HEK293 (cell line): Measurements from ENCODE around the gene KMO.

Experiments used
- CTCF ChIA-PET: fragments of 350-600 bp; formaldehyde crosslinking; extraction: SDS; loops from one replicate; lab custom pipeline; 2021; ENCODE audit warnings: antibody characterized with exemption; lab: Yijun Ruan, JAX
- POLR2A ChIA-PET: fragments of 300-600 bp; formaldehyde crosslinking; extraction: SDS; loops from one replicate; lab custom pipeline; 2020; ENCODE audit warnings: antibody characterized with exemption, inconsistent platforms; lab: Yijun Ruan, JAX
- H3K27ac ChIP-seq: fragments of 200-500 bp; sonication (Bioruptor generic); 2 replicates; pipeline ENCODE4 v1.5.1; 2014; ENCODE audit warnings: low read depth, low read length, control low read depth, inconsistent platforms; ENCODE audit errors: extremely low read depth
- H3K36me3 ChIP-seq, 2 experiments: fragments of 200-500 bp in 1 of 2; sonication (Bioruptor generic) in 1 of 2; 1 replicate in 1 of 2; 2 replicates in 1 of 2; pipeline ENCODE4 v1.5.1; 2014 to 2017; ENCODE audit warnings: inconsistent platforms in 2 of 2, low read length in 2 of 2; ENCODE audit not compliant: control insufficient read depth in 2 of 2, insufficient read depth in 1 of 2
- H3K4me1 ChIP-seq: fragments of 200-500 bp; sonication (Bioruptor generic); 2 replicates; pipeline ENCODE4 v1.5.1; 2014; ENCODE audit warnings: mild to moderate bottlenecking, low read length, inconsistent platforms; ENCODE audit not compliant: control insufficient read depth, insufficient read depth
- H3K4me3 ChIP-seq: 2 replicates; pipeline ENCODE4 v1.5.1; 2011; ENCODE audit warnings: low read depth, mild to moderate bottlenecking, control low read depth, low read length, moderate library complexity
- H3K9me3 ChIP-seq: fragments of 200-500 bp; sonication (Bioruptor generic); 2 replicates; pipeline ENCODE4 v1.5.1; 2014; ENCODE audit warnings: low read depth, low read length, inconsistent platforms; ENCODE audit not compliant: control insufficient read depth, insufficient read depth
- BCL11A ChIP-seq: fragments of 450-650 bp; formaldehyde crosslinking; IDR thresholded peaks from 2 replicates; pipeline ENCODE4 v1.5.1; 2016; ENCODE audit warnings: low read depth, missing biosample characterization, missing genetic modification characterization
- BCL11B ChIP-seq: fragments of 450-650 bp; formaldehyde crosslinking; IDR thresholded peaks from 2 replicates; pipeline ENCODE4 v1.5.1; 2016; ENCODE audit warnings: low read depth, missing biosample characterization, missing genetic modification characterization
- CTCF ChIP-seq: fragments of 450-650 bp; formaldehyde crosslinking; IDR thresholded peaks from 2 replicates; pipeline ENCODE4 v1.5.1; 2016; ENCODE audit warnings: missing biosample characterization, missing genetic modification characterization
- FEZF1 ChIP-seq: fragments of 450-650 bp; formaldehyde crosslinking; IDR thresholded peaks from 2 replicates; pipeline ENCODE4 v1.5.1; 2016; ENCODE audit warnings: missing biosample characterization, missing genetic modification characterization
- HOXA7 ChIP-seq: sonication (generic); formaldehyde crosslinking; IDR thresholded peaks from 2 replicates; pipeline ENCODE4 v1.8.1; 2022; ENCODE audit warnings: missing genetic modification reagents, borderline replicate concordance
- KLF9 ChIP-seq: fragments of 450-650 bp; formaldehyde crosslinking; IDR thresholded peaks from 2 replicates; pipeline ENCODE4 v1.5.1; 2016; ENCODE audit warnings: missing biosample characterization, missing genetic modification characterization, low read depth
- MZF1 ChIP-seq: fragments of 450-650 bp; formaldehyde crosslinking; IDR thresholded peaks from 2 replicates; pipeline ENCODE4 v1.5.1; 2017; ENCODE audit warnings: missing biosample characterization, missing genetic modification characterization, borderline replicate concordance
- PATZ1 ChIP-seq: fragments of 450-650 bp; formaldehyde crosslinking; IDR thresholded peaks from 2 replicates; pipeline ENCODE4 v1.5.1; 2016; ENCODE audit warnings: missing biosample characterization, missing genetic modification characterization
- PBX3 ChIP-seq: sonication (generic); formaldehyde crosslinking; IDR thresholded peaks from 2 replicates; pipeline ENCODE4 v1.8.1; 2022; ENCODE audit warnings: mild to moderate bottlenecking, moderate library complexity, missing genetic modification reagents
- PRDM1 ChIP-seq: fragments of 450-650 bp; formaldehyde crosslinking; IDR thresholded peaks from 2 replicates; pipeline ENCODE4; 2016; ENCODE audit warnings: missing biosample characterization, missing genetic modification characterization
- PRDM2 ChIP-seq: fragments of 450-650 bp; formaldehyde crosslinking; IDR thresholded peaks from 2 replicates; pipeline ENCODE4 v1.5.1; 2016; ENCODE audit warnings: missing biosample characterization, missing genetic modification characterization, borderline replicate concordance
- SCRT2 ChIP-seq: fragments of 450-650 bp; formaldehyde crosslinking; IDR thresholded peaks from 2 replicates; pipeline ENCODE4 v1.5.1; 2016; ENCODE audit warnings: missing biosample characterization, missing genetic modification characterization
- ZBTB17 ChIP-seq: fragments of 450-650 bp; formaldehyde crosslinking; IDR thresholded peaks from 2 replicates; pipeline ENCODE4 v1.5.1; 2016; ENCODE audit warnings: missing biosample characterization, missing genetic modification characterization
- ZFHX2 ChIP-seq: fragments of 450-650 bp; formaldehyde crosslinking; conservative IDR thresholded peaks from 2 replicates; pipeline ENCODE4 v1.5.1; 2016; ENCODE audit warnings: missing biosample characterization, missing genetic modification characterization
- ZNF140 ChIP-seq: fragments of 450-650 bp; formaldehyde crosslinking; IDR thresholded peaks from 2 replicates; pipeline ENCODE4 v1.5.1; 2016; ENCODE audit warnings: missing biosample characterization, missing genetic modification characterization
- ZNF488 ChIP-seq: fragments of 450-650 bp; formaldehyde crosslinking; IDR thresholded peaks from 2 replicates; pipeline ENCODE4 v1.5.1; 2016; ENCODE audit warnings: missing biosample characterization, missing genetic modification characterization
- ZNF510 ChIP-seq: fragments of 450-650 bp; formaldehyde crosslinking; IDR thresholded peaks from 2 replicates; pipeline ENCODE4 v1.5.1; 2018; ENCODE audit warnings: mild to moderate bottlenecking, missing genetic modification characterization, missing biosample characterization; ENCODE audit not compliant: insufficient replicate concordance
- ZNF660 ChIP-seq: fragments of 450-650 bp; IDR thresholded peaks from 2 replicates; pipeline ENCODE4 v1.5.1; 2018; ENCODE audit warnings: missing biosample characterization, mild to moderate bottlenecking, missing genetic modification characterization
- ZNF791 ChIP-seq: fragments of 450-650 bp; formaldehyde crosslinking; IDR thresholded peaks from 2 replicates; pipeline ENCODE4 v1.5.1; 2016; ENCODE audit warnings: missing biosample characterization, missing genetic modification characterization

Gene KMO

GRCh38 chr1:241536969-241537368, 4.8 kb downstream of the KMO start:
- CTCF ChIA-PET: no interaction called here
- H3K9me3 ChIP-seq: no peaks in the 10 kb centered on the region
- no peaks in the 10 kb centered on the region for H3K4me1 ChIP-seq
- TF ChIP-seq ZNF660 (no peak), PBX3 (no peak), HOXA7 (CRISPR knock-in tag) (no peak), FEZF1 (tag by site-specific recombination) (no peak), PRDM2 (tag by site-specific recombination) (no peak), ZNF510 (tag by site-specific recombination) (no peak), ZFHX2 (no peak), SCRT2 (no peak), ZBTB17 (tag by site-specific recombination) (no peak), PATZ1 (tag by site-specific recombination) (no peak), BCL11A (tag by site-specific recombination) (no peak), ZNF140 (no peak), BCL11B (tag by site-specific recombination) (no peak), PRDM1 (tag by site-specific recombination) (no peak), ZNF488 (tag by site-specific recombination) (no peak), MZF1 (no peak), KLF9 (no peak), CTCF (tag by site-specific recombination) (no peak), ZNF791 (no peak)
- H3K4me3 ChIP-seq: no peak overlapping the region
- POLR2A ChIA-PET: no interaction called here
- H3K27ac ChIP-seq: no peak overlapping the region
- no peaks in the 10 kb centered on the region for H3K36me3 ChIP-seq
